Neural progenitor cell (in vitro differentiated cells): ENCODE results near the gene CAPN8.

Experiments used
- EZH2phosphoT487 ChIP-seq: fragments of 200-600 bp; sonication (generic); IDR thresholded peaks from 2 replicates; pipeline ENCODE4 v1.6.1; 2017; ENCODE audit warnings: antibody characterized with exemption
- TF ChIP-seq, protein P1 (sequence below): fragments of 200-600 bp; sonication (generic); IDR thresholded peaks from 2 replicates; pipeline ENCODE4 v1.5.1; 2017; ENCODE audit warnings: antibody characterized with exemption, mild to moderate bottlenecking

DNA sequence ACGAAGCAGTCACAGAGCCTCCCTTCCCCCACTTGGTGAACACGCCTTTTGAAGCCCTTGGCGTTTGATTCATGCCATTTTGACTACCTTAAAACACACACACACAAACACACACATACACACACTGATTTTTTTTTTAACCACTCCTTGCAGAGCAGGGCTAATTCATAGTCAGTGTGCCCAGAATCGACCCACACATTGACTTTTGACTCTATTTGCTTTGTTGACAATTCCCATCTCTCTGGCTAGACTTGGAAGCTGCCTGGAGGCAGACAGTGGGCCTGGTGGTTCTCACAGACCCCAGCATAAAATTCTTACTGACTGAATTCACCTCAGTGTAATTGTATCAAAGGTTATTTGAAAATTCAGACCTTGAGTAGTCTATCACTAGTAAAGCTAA is 30.3 kb downstream of the CAPN8 start:
- TF ChIP-seq, protein P1, sequence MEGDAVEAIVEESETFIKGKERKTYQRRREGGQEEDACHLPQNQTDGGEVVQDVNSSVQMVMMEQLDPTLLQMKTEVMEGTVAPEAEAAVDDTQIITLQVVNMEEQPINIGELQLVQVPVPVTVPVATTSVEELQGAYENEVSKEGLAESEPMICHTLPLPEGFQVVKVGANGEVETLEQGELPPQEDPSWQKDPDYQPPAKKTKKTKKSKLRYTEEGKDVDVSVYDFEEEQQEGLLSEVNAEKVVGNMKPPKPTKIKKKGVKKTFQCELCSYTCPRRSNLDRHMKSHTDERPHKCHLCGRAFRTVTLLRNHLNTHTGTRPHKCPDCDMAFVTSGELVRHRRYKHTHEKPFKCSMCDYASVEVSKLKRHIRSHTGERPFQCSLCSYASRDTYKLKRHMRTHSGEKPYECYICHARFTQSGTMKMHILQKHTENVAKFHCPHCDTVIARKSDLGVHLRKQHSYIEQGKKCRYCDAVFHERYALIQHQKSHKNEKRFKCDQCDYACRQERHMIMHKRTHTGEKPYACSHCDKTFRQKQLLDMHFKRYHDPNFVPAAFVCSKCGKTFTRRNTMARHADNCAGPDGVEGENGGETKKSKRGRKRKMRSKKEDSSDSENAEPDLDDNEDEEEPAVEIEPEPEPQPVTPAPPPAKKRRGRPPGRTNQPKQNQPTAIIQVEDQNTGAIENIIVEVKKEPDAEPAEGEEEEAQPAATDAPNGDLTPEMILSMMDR, result no peak
- no peak for TF ChIP-seq EZH2phosphoT487
